ENCODE results near the gene TMEM198. TPM values are rescaled to one million over a fixed set of nuclear protein-coding genes. Genes with fewer than 3 reads are reported as not detected.
A peak's percentile ranks its signal among the peaks of the same experiment; 100 is the strongest.

TMEM198 gene
- 2.5 TPM for total RNA-seq
- long read RNA-seq, transcript TMEM198-202 (5 exons, 2,218 nt): major isoform, 5 of 6 reads
- long read RNA-seq, partial matches to known transcripts: 0 of 6 reads
- long read RNA-seq, other reads (novel, unspliced or antisense): 1 of 6 reads

DNA sequence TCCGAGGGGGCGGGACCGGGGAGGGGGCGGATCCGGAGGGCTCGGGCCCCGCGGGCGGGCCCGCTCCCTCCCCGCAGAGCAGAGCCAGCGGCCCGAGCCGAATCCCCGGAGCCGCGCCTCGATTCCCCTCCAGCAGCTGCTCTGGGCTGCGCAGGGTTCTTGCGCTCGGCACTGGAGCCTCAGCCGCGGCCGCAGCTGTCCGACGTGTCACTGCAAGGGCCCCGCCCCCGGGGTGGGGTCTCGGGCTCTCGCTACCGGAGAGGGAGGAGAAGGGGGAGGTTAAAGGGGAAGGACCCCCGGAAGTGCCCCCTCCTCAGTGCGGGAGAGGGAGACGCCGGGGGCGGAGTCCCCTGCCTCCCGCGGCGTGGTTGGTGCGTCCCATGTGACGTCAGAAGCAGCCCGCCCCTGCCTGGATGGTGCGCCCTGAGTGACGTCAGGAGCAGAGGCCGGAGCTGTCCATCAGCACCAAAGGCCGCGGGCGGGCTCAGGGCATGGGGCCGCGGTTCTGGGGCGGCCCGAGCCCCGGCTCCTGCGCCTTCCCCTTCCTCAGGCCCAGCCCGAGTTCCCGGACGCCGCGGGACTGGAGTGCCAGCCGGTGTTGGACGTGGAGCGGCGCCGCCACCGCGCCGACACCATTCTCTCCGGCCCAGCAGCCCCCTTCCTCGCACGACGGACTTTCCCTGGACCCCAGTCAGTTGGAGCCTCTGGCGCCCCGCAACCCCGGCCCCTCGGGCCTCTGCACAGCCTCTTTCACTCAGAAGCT, at the start of gene TMEM198, which contains the start of gene CHPF:
TSS of gene TMEM198 (plus strand) at position 433 of the 763 bp plus-strand sequence. CDS start 700 bp downstream, outside the sequence.
TSS of gene CHPF (minus strand) at position 214 of the 763 bp plus-strand sequence. CDS start 271 bp downstream, outside the sequence.
- Histone ChIP-seq H3K9me3 (replicated peaks) (no peaks in the 10 kb centered on the region), H3K4me1 (peaks cover 42% of the 10 kb centered on the region), H3K27ac (replicated peaks) (peak within 1 kb of the TSS; percentile 93), H3K27me3 (ENCODE audit: low read depth) (peaks cover 44% of the 10 kb centered on the region), H3K4me3 (peak within 1 kb of the TSS; percentile 80), H3K36me3 (peaks cover 28% of the 10 kb centered on the region)
- TF ChIP-seq, protein P1, sequence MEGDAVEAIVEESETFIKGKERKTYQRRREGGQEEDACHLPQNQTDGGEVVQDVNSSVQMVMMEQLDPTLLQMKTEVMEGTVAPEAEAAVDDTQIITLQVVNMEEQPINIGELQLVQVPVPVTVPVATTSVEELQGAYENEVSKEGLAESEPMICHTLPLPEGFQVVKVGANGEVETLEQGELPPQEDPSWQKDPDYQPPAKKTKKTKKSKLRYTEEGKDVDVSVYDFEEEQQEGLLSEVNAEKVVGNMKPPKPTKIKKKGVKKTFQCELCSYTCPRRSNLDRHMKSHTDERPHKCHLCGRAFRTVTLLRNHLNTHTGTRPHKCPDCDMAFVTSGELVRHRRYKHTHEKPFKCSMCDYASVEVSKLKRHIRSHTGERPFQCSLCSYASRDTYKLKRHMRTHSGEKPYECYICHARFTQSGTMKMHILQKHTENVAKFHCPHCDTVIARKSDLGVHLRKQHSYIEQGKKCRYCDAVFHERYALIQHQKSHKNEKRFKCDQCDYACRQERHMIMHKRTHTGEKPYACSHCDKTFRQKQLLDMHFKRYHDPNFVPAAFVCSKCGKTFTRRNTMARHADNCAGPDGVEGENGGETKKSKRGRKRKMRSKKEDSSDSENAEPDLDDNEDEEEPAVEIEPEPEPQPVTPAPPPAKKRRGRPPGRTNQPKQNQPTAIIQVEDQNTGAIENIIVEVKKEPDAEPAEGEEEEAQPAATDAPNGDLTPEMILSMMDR (IDR thresholded peaks at IDR 0.05; ENCODE audit: borderline replicate concordance): no peak
- DNase-seq: peak; percentile 97
- intact Hi-C loops (cut with micrococcal nuclease): no loop called here

GRCh38 chr2:219494952-219495530, 48.8 kb upstream of the TMEM198 start:
- H3K4me1 ChIP-seq: peaks cover 68% of the 10 kb centered on the region
- intact Hi-C loops (cut with micrococcal nuclease): no loop called here
- H3K9me3 ChIP-seq (replicated peaks): no peaks in the 10 kb centered on the region
- H3K27ac ChIP-seq (replicated peaks): peak overlapping the region; percentile 36
- TF ChIP-seq, protein P1 (IDR thresholded peaks at IDR 0.05; ENCODE audit: borderline replicate concordance): no peak
- DNase-seq: no peak
- peaks cover 44% of the 10 kb centered on the region for H3K27me3 ChIP-seq (ENCODE audit: low read depth)
- no peaks in the 10 kb centered on the region for H3K36me3 ChIP-seq
- no peak overlapping the region for H3K4me3 ChIP-seq

DNA sequence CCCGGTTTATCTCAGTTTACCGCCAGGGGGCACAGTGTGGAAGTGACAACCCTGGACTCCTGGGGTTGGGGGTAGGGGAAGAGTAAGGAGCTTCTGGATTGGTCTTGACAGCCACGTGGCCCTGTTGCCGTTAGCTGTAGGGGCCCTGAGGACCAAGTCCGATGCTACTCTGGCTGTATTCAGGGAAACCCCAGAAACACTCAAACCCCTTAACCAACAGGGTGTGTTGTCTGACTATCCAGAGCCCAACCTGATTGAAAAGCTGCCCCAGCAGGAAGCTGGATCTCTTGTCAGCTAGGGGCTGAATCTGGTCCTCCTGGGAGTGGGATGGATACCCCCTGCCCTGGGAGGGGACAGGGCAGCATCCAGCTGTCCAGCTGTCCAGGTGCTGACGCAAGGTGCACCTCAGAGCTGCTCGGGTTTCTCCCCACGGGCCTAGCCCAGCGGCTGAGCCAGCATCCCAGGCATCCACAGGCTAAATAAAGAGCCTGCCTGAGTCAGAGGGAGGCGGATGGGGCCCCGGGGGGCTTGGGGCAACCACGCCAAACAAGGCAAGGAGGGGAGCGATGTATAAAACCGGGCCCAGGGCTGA, 48.2 kb upstream of the TMEM198 start:
- Histone ChIP-seq H3K27ac (replicated peaks) (peak overlapping the region; percentile 36), H3K9me3 (replicated peaks) (no peaks in the 10 kb centered on the region), H3K4me1 (peaks cover 67% of the 10 kb centered on the region), H3K4me3 (no peak overlapping the region), H3K27me3 (ENCODE audit: low read depth) (peaks cover 44% of the 10 kb centered on the region), H3K36me3 (no peaks in the 10 kb centered on the region)
- intact Hi-C loops (cut with micrococcal nuclease): no loop called here
- peak; percentile 55 for DNase-seq
- TF ChIP-seq, protein P1 (IDR thresholded peaks at IDR 0.05; ENCODE audit: borderline replicate concordance): peak; percentile 74

DNA sequence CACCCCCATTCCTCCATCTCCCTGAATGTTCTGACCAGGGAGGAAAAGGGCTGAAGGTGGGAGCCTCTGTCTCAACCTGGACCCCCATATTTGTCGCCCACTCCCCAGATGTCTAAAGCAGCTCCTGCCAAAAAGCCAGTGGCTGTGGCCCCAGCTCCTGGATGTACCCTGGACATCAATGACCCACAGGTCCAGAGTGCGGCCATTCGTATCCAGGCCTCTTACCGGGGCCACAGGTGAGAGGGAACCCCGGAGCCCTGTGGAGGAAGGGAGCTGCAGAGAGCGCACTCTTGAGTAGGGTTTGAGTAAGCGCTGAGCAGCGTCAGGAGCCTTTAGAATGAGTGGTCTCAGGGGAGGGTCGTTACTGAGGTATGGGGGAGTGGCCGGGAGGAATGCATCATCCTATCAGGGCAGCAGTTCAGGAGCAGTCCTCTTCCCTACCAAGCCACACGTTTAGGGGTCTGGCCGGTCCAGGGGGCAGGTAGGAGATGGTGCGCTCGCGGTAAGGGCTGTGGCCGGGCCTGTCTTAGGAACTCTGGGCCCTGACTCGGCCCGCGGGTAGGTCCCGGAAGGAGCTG, 47.5 kb upstream of the TMEM198 start:
- Histone ChIP-seq H3K27me3 (ENCODE audit: low read depth) (peaks cover 44% of the 10 kb centered on the region), H3K27ac (replicated peaks) (peak overlapping the region; percentile 99), H3K4me1 (peaks cover 60% of the 10 kb centered on the region), H3K36me3 (peaks cover under 1% of the 10 kb centered on the region), H3K9me3 (replicated peaks) (no peaks in the 10 kb centered on the region), H3K4me3 (peak overlapping the region; percentile 75)
- no peak for DNase-seq
- TF ChIP-seq, protein P1 (IDR thresholded peaks at IDR 0.05; ENCODE audit: borderline replicate concordance): no peak
- intact Hi-C loops (cut with micrococcal nuclease): no loop called here

GRCh38 chr2:219496825-219497494, 46.9 kb upstream of the TMEM198 start:
- H3K4me1 ChIP-seq: peaks cover 55% of the 10 kb centered on the region
- intact Hi-C loops (cut with micrococcal nuclease): no loop called here
- DNase-seq: no peak
- no peaks in the 10 kb centered on the region for H3K9me3 ChIP-seq (replicated peaks)
- H3K27me3 ChIP-seq (ENCODE audit: low read depth): peaks cover 40% of the 10 kb centered on the region
- H3K36me3 ChIP-seq: peaks cover 6% of the 10 kb centered on the region
- H3K27ac ChIP-seq (replicated peaks): peak overlapping the region; percentile 99
- peak overlapping the region; percentile 75 for H3K4me3 ChIP-seq
- TF ChIP-seq, protein P1 (IDR thresholded peaks at IDR 0.05; ENCODE audit: borderline replicate concordance): no peak
